GM12878 (cell line): ENCODE measurements around the gene ETF1. TPM values are rescaled to one million over a fixed set of nuclear protein-coding genes. Genes with fewer than 3 reads are reported as not detected.

ENCODE experiments used
- ATAC-seq: fragments of 200-7000 bp; cut with Tn5 transposase; 3 replicates; pipeline ENCODE4 v1.9.1; 2020; ENCODE audit warnings: mild to moderate bottlenecking, moderate library complexity
- BruUV-seq: library from RNA; stranded (reverse); fragments of 400-500 nt; replicated peaks from 2 replicates; lab custom pipeline; 2021; lab: Mats Ljungman, UMichigan
- CTCF ChIA-PET: fragments of 300-600 bp; sonication (Branson Sonifier 250); formaldehyde crosslinking; extraction: SDS; loops from one replicate; lab custom pipeline; 2021; ENCODE audit warnings: inconsistent platforms; lab: Yijun Ruan, JAX
- POLR2A ChIA-PET: fragments of 350-600 bp; formaldehyde crosslinking; extraction: SDS; loops from one replicate; lab custom pipeline; 2021; ENCODE audit warnings: inconsistent platforms; lab: Charles Lee
- RAD21 ChIA-PET: fragments of 300-600 bp; sonication (Branson Sonifier 250); formaldehyde crosslinking; loops from one replicate; lab custom pipeline; 2023; ENCODE audit warnings: antibody characterized with exemption; ENCODE audit not compliant: unreplicated experiment; lab: Charles Lee
- SMC1A ChIA-PET: fragments of 300-600 bp; sonication (Branson Sonifier 250); formaldehyde crosslinking; loops from one replicate; lab custom pipeline; 2023; ENCODE audit not compliant: unreplicated experiment, uncharacterized antibody; lab: Charles Lee
- DNase-seq: peaks from one replicate; pipeline ENCODE4 v3.0.0-alpha.2; 2011; ENCODE audit warnings: low read depth, low spot score
- FAIRE-seq: peaks from 3 replicates; lab custom pipeline; 2011; peaks lifted over from hg19 to GRCh38; lab: Jason Lieb, UNC
- H2AFZ ChIP-seq: 2 replicates; pipeline ENCODE4 v1.6.0; 2011; ENCODE audit warnings: low read depth, low read length, control low read depth; ENCODE audit not compliant: control insufficient read depth
- H3K27ac ChIP-seq: 2 replicates; pipeline ENCODE4 v1.5.1; 2011; ENCODE audit warnings: control low read depth; ENCODE audit not compliant: control insufficient read depth, insufficient read depth
- H3K27me3 ChIP-seq, 2 experiments: replicated peaks in 1 of 2; 2 replicates each; pipeline versions ENCODE4 v1.6.0 to v1.6.1; 2011; ENCODE audit warnings: low read length in 1 of 2; ENCODE audit not compliant: control insufficient read depth in 2 of 2, insufficient read depth in 2 of 2
- H3K36me3 ChIP-seq, 2 experiments: 2 replicates each; pipeline ENCODE4 v1.5.1; 2011; ENCODE audit warnings: low read length in 1 of 2; ENCODE audit not compliant: control insufficient read depth in 2 of 2, insufficient read depth in 2 of 2
- H3K4me1 ChIP-seq: 2 replicates; pipeline ENCODE4 v1.6.1; 2011; ENCODE audit warnings: mild to moderate bottlenecking, low read length, moderate library complexity, mixed read lengths; ENCODE audit not compliant: control insufficient read depth, insufficient read depth
- H3K4me2 ChIP-seq: 2 replicates; pipeline ENCODE4 v1.6.0; 2011; ENCODE audit warnings: control low read depth; ENCODE audit not compliant: control insufficient read depth, insufficient read depth
- H3K4me3 ChIP-seq: fragments of 200-600 bp; sonication (generic); 2 replicates; pipeline ENCODE4 v1.5.1; 2016
- H3K79me2 ChIP-seq: 2 replicates; pipeline ENCODE4 v1.6.0; 2011; ENCODE audit warnings: low read length; ENCODE audit not compliant: control insufficient read depth, insufficient read depth
- H3K9ac ChIP-seq: 2 replicates; pipeline ENCODE4 v1.8.0; 2011; ENCODE audit warnings: low read length, control low read depth, mixed read lengths; ENCODE audit not compliant: control insufficient read depth, insufficient read depth
- H3K9me3 ChIP-seq: replicated peaks from 3 replicates; pipeline ENCODE4 v1.5.1; 2011; ENCODE audit warnings: mild to moderate bottlenecking, low read length; ENCODE audit not compliant: control insufficient read depth, insufficient read depth
- H4K20me1 ChIP-seq: 2 replicates; pipeline ENCODE4 v1.6.0; 2011; ENCODE audit not compliant: control insufficient read depth, insufficient read depth
- CBFB ChIP-seq: IDR thresholded peaks from 2 replicates; pipeline ENCODE4 v1.6.1; 2016; ENCODE audit warnings: antibody characterized with exemption, low read depth
- CBX5 ChIP-seq: sonication (generic); IDR thresholded peaks from 2 replicates; pipeline ENCODE4 v1.6.1; 2016; ENCODE audit warnings: low read depth, moderate library complexity, mild to moderate bottlenecking, inconsistent platforms
- EGR1 ChIP-seq, 2 experiments: IDR thresholded peaks; 1 replicate in 1 of 2; 2 replicates in 1 of 2; pipeline ENCODE4 v1.6.1; 2011 to 2012; ENCODE audit warnings: low read depth in 2 of 2, low read length in 2 of 2, borderline replicate concordance in 1 of 2, mild to moderate bottlenecking in 1 of 2, moderate library complexity in 1 of 2
- IKZF1 ChIP-seq: fragments of 450-650 bp; conservative IDR thresholded peaks from 2 replicates; pipeline ENCODE4 v1.6.1; 2017; ENCODE audit warnings: antibody characterized with exemption, mild to moderate bottlenecking
- SMAD1 ChIP-seq: fragments of 450-650 bp; IDR thresholded peaks from 2 replicates; pipeline ENCODE4 v1.6.1; 2018; ENCODE audit warnings: mild to moderate bottlenecking, low read depth; ENCODE audit not compliant: partially characterized antibody
- SMAD5 ChIP-seq: IDR thresholded peaks from 2 replicates; pipeline ENCODE4 v1.6.1; 2016; ENCODE audit warnings: antibody characterized with exemption, low read depth
- SREBF2 ChIP-seq: IDR thresholded peaks from 2 replicates; pipeline ENCODE4 v1.6.1; 2012; ENCODE audit warnings: mild to moderate bottlenecking, low read length
- SRF ChIP-seq, 2 experiments: IDR thresholded peaks; 2 replicates each; pipeline ENCODE4 v1.6.1; 2011; ENCODE audit warnings: low read depth in 2 of 2, low read length in 2 of 2, mild to moderate bottlenecking in 1 of 2, moderate library complexity in 1 of 2
- ZNF217 ChIP-seq: fragments of 450-650 bp; IDR thresholded peaks from 2 replicates; pipeline ENCODE4 v1.6.1; 2017; ENCODE audit warnings: antibody characterized with exemption, mild to moderate bottlenecking
- ZNF24 ChIP-seq: fragments of 450-650 bp; IDR thresholded peaks from 2 replicates; pipeline ENCODE4 v1.6.1; 2017; ENCODE audit warnings: antibody characterized with exemption, mild to moderate bottlenecking
- WGBS: methylation state at CpG from one replicate; pipeline ENCODE4 v1.1.6; 2016; ENCODE audit warnings: low lambda C conversion rate; ENCODE audit not compliant: insufficient replicate concordance, insufficient coverage; ENCODE audit errors: missing lambda C conversion rate; 5-methylcytosine and 5-hydroxymethylcytosine counted together
- in situ Hi-C: fragments of 300-500 bp; cut with MboI; formaldehyde crosslinking; loops from 9 replicates; pipeline ENCODE4 v1.14.3; 2018; ENCODE audit warnings: mixed read lengths
- intact Hi-C: fragments of 100-400 bp; cut with micrococcal nuclease; formaldehyde crosslinking; loops from one replicate; pipeline ENCODE4 v1.14.2; 2022; ENCODE audit not compliant: unreplicated experiment
- polyA plus RNA-seq, 11 experiments: library from polyadenylated mRNA; depleted of rRNA in 4 of 11; unstranded in 6 of 11; stranded (reverse) in 5 of 11; fragments of >200 nt; fragmentation: Nextera tagmentation in 4 of 11; fragmentation: Illumina TruSeq in 1 of 11; extraction: Ambion mirVana in 4 of 11; extraction: Trizol in 1 of 11; gene quantifications; 1 replicate in 1 of 11; 2 replicates in 10 of 11; pipeline versions ENCODE4 v1.2.1 to v1.2.3, GENCODE V29; 2011 to 2016; ENCODE audit warnings: inconsistent platforms in 2 of 11, missing spikeins in 2 of 11, low read depth in 1 of 11
- total RNA-seq, 4 experiments: library from RNA; depleted of rRNA in 3 of 4; stranded (reverse); fragments of >200 nt in 3 of 4; fragmentation: Illumina TruSeq in 1 of 4; extraction: Trizol in 1 of 4; gene quantifications; 2 replicates each; pipeline versions ENCODE4 v1.2.1 to v1.2.3, GENCODE V29; 2013 to 2021
- TF ChIP-seq, protein P1 (sequence below): fragments of 450-650 bp; IDR thresholded peaks from 2 replicates; pipeline ENCODE4 v1.6.1; 2017; ENCODE audit warnings: antibody characterized with exemption, mild to moderate bottlenecking, moderate library complexity
- TF ChIP-seq, protein P2 (sequence below): fragments of 450-650 bp; formaldehyde crosslinking; IDR thresholded peaks from 2 replicates; pipeline ENCODE4 v1.4.0; 2022; ENCODE audit warnings: mild to moderate bottlenecking, moderate library complexity
- TF ChIP-seq, protein P3 (sequence below): IDR thresholded peaks from 2 replicates; pipeline ENCODE4 v1.6.1; 2011; ENCODE audit warnings: borderline replicate concordance, low read depth, mild to moderate bottlenecking, moderate library complexity, low read length; ENCODE audit not compliant: insufficient read depth, poor library complexity, severe bottlenecking

Gene ETF1
- total and polyA plus RNA-seq, 10 of the 15 experiments (the other 5 are each of a cell fraction or from before 2014, with no cell fraction given): 29.8 to 145 (median 108) TPM

DNA sequence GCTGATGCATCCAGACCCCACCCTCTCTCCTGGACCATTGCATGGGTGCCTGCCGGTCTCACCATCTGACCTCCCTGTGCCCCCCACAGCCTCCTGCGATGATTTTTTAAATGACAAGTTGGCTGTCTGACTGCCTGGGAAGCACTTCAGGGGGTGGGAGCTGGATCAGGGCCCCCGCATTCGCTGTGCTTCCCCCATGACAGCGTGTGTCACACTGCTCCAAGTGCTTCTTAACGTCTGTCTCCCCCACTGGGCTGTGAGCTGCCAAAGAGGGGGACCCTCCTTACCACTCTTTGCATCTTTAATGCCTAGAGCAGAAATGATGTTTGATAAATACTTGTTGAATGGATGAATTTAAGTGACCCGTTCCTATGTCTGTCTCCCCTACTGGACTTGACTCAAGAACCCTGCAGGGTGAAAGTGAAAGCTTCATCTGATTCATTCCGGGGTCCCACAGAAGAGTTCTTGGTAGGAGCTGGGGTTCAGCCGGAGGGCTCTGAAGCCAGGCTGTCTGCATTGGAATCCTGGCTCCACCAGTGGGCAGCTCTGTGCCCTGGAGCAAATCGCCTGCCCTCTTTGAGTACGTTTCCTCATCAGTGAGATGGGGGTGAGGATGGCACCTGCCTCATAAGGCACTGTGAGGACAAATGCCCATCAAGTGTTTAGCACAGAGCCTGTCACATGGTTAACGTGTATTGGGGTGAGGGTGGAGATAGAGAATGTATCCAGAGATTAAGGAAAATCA, 85.3 kb downstream of the ETF1 start:
- Histone ChIP-seq H3K4me2 (no peak overlapping the region), H3K27ac (no peak overlapping the region), H3K27me3 (no peaks in the 10 kb centered on the region; a peak in 1 of 4 replicates), H3K79me2 (no peaks in the 10 kb centered on the region), H4K20me1 (no peaks in the 10 kb centered on the region), H3K4me1 (peaks cover 11% of the 10 kb centered on the region), H3K9ac (no peak overlapping the region)
- no TSS peak for BruUV-seq
- WGBS: 74% methylated on average over 12 of the region's 12 CpGs
- ChIA-PET RAD21 (interaction anchor here (1.2 to 1.7 kb wide), 2 partner anchors 9 to 45 kb away, joined by 5 to 7 read pairs; no protein-coding TSS in a partner anchor), POLR2A (no interaction called here)
- intact Hi-C loops: no loop called here
- no peak for FAIRE-seq
- DNase-seq: no peak
- ATAC-seq: no peak
- TF ChIP-seq SMAD5 (no peak), ZNF217 (no peak), ZNF24 (no peak), CBX5 (no peak), SREBF2 (no peak), SMAD1 (no peak), IKZF1 (no peak), CBFB (no peak), EGR1 (IDR thresholded peaks at IDR 0.05; ENCODE audit: borderline replicate concordance in 1 of 2, low read depth in 2 of 2, low read length in 2 of 2) (no peak), SRF (IDR thresholded peaks at IDR 0.05; ENCODE audit: low read depth in 2 of 2, low read length in 2 of 2) (no peak)
- TF ChIP-seq, protein P1, sequence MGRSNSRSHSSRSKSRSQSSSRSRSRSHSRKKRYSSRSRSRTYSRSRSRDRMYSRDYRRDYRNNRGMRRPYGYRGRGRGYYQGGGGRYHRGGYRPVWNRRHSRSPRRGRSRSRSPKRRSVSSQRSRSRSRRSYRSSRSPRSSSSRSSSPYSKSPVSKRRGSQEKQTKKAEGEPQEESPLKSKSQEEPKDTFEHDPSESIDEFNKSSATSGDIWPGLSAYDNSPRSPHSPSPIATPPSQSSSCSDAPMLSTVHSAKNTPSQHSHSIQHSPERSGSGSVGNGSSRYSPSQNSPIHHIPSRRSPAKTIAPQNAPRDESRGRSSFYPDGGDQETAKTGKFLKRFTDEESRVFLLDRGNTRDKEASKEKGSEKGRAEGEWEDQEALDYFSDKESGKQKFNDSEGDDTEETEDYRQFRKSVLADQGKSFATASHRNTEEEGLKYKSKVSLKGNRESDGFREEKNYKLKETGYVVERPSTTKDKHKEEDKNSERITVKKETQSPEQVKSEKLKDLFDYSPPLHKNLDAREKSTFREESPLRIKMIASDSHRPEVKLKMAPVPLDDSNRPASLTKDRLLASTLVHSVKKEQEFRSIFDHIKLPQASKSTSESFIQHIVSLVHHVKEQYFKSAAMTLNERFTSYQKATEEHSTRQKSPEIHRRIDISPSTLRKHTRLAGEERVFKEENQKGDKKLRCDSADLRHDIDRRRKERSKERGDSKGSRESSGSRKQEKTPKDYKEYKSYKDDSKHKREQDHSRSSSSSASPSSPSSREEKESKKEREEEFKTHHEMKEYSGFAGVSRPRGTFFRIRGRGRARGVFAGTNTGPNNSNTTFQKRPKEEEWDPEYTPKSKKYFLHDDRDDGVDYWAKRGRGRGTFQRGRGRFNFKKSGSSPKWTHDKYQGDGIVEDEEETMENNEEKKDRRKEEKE: no peak
- TF ChIP-seq, protein P2, sequence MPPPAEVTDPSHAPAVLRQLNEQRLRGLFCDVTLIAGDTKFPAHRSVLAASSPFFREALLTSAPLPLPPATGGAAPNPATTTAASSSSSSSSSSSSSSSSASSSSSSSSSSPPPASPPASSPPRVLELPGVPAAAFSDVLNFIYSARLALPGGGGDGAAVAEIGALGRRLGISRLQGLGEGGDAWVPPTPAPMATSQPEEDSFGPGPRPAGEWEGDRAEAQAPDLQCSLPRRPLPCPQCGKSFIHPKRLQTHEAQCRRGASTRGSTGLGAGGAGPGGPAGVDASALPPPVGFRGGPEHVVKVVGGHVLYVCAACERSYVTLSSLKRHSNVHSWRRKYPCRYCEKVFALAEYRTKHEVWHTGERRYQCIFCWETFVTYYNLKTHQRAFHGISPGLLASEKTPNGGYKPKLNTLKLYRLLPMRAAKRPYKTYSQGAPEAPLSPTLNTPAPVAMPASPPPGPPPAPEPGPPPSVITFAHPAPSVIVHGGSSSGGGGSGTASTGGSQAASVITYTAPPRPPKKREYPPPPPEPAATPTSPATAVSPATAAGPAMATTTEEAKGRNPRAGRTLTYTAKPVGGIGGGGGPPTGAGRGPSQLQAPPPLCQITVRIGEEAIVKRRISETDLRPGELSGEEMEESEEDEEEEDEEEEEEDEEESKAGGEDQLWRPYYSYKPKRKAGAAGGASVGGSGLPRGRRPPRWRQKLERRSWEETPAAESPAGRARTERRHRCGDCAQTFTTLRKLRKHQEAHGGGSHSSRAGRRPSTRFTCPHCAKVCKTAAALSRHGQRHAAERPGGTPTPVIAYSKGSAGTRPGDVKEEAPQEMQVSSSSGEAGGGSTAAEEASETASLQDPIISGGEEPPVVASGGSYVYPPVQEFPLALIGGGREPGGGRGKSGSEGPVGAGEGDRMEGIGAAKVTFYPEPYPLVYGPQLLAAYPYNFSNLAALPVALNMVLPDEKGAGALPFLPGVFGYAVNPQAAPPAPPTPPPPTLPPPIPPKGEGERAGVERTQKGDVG: no peak
- TF ChIP-seq, protein P3, sequence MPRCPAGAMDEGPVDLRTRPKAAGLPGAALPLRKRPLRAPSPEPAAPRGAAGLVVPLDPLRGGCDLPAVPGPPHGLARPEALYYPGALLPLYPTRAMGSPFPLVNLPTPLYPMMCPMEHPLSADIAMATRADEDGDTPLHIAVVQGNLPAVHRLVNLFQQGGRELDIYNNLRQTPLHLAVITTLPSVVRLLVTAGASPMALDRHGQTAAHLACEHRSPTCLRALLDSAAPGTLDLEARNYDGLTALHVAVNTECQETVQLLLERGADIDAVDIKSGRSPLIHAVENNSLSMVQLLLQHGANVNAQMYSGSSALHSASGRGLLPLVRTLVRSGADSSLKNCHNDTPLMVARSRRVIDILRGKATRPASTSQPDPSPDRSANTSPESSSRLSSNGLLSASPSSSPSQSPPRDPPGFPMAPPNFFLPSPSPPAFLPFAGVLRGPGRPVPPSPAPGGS: no peak
- TF ChIP-seq, all 136 proteins: peak for 0
- no peak overlapping the region for H3K4me3 ChIP-seq
- in situ Hi-C loops: no loop called here
- no peaks in the 10 kb centered on the region for H3K36me3 ChIP-seq
- no peaks in the 10 kb centered on the region for H3K9me3 ChIP-seq
- no peak overlapping the region for H2AFZ ChIP-seq
- ChIA-PET CTCF (interaction anchor here (0.5 to 9.2 kb wide), 6 partner anchors 8 to 1253 kb away, joined by 3 to 71 read pairs (median 4); no protein-coding TSS in a partner anchor), SMC1A (interaction anchor here (0.8 kb wide), 1 partner anchor 46 kb away, joined by 3 read pairs; no protein-coding TSS in a partner anchor)
